Stomach (tissue), 9 donors: ENCODE measurements around the gene ATG4B. TPM values are rescaled to one million over a fixed set of nuclear protein-coding genes. Genes with fewer than 3 reads are reported as not detected.

Experiments used
- DNase-seq, 2 donors: peaks; one replicate each; pipeline versions ENCODE4 v3.0.0 to v3.0.0-alpha.2; 2013 to 2019
- H3K27ac ChIP-seq, 5 donors: fragments of 200-600 bp in 4 of 5; sonication (generic) in 4 of 5; one replicate each; pipeline ENCODE4 v1.5.1; 2013 to 2019; ENCODE audit warnings: mild to moderate bottlenecking in 1 of 5, moderate library complexity in 1 of 5
- H3K27me3 ChIP-seq, 3 donors: fragments of 200-600 bp; sonication (generic); one replicate each; pipeline ENCODE4 v1.5.1; 2017 to 2019; ENCODE audit warnings: mixed run types in 1 of 3
- H3K36me3 ChIP-seq, 4 donors: fragments of 200-600 bp; sonication (generic); 1 replicate in 3 of 4; 2 replicates in 1 of 4; pipeline ENCODE4 v1.5.1; 2016 to 2019
- H3K4me1 ChIP-seq, 4 donors: fragments of 200-600 bp; sonication (generic); one replicate each; pipeline ENCODE4 v1.5.1; 2016 to 2019
- H3K4me3 ChIP-seq, 4 donors: fragments of 200-600 bp; sonication (generic) in 3 of 4; one replicate each; pipeline ENCODE4 v1.5.1; 2016 to 2019; ENCODE audit warnings: mild to moderate bottlenecking in 1 of 4
- H3K9me3 ChIP-seq, 4 donors: fragments of 200-600 bp; sonication (generic); one replicate each; pipeline ENCODE4 v1.5.1; 2016 to 2019
- CTCF ChIP-seq, 7 experiments: fragments of 450-650 bp in 4 of 7; fragments of 200-600 bp in 3 of 7; sonication (generic) in 3 of 7; IDR thresholded peaks; one replicate each; pipeline ENCODE4 v1.5.1; 2016 to 2019; ENCODE audit warnings: antibody characterized with exemption in 7 of 7, control low read depth in 2 of 7, mild to moderate bottlenecking in 1 of 7
- EP300 ChIP-seq: sonication (generic); formaldehyde crosslinking; IDR thresholded peaks from one replicate; pipeline ENCODE4 v1.6.1; 2017; ENCODE audit warnings: antibody characterized with exemption
- POLR2A ChIP-seq, 4 donors: fragments of 450-650 bp; IDR thresholded peaks; one replicate each; pipeline ENCODE4 v1.6.1; 2016; ENCODE audit warnings: antibody characterized with exemption in 4 of 4, control low read depth in 2 of 4, mild to moderate bottlenecking in 1 of 4, moderate library complexity in 1 of 4
- POLR2AphosphoS5 ChIP-seq, 3 donors: sonication (generic); formaldehyde crosslinking; IDR thresholded peaks; one replicate each; pipeline ENCODE4 v1.6.1; 2016; ENCODE audit warnings: antibody characterized with exemption in 3 of 3
- WGBS, 5 donors: extraction: QIAGEN DNeasy Blood & Tissue Kit in 3 of 5; methylation state at CpG; one replicate each; pipeline versions ENCODE4 v1.1.5 to v1.1.7; 2013 to 2018; 5-methylcytosine and 5-hydroxymethylcytosine counted together
- intact Hi-C: fragments of 100-400 bp; cut with DNase I; formaldehyde crosslinking; loops from one replicate; pipeline ENCODE4 v1.15.1; 2023; ENCODE audit warnings: low total_unique reads
- polyA plus RNA-seq, 3 donors: library from polyadenylated mRNA; stranded (reverse); fragments of 200-250 nt; gene quantifications; one replicate each; pipeline ENCODE4 v1.2.3, GENCODE V29; 2013
- total RNA-seq, 5 donors: library from RNA; depleted of rRNA; stranded (reverse); fragments of >200 nt; gene quantifications; one replicate each; pipeline versions ENCODE4 v1.1.0 to v1.2.3, GENCODE V29; 2014 to 2016
- donor health status: healthy with polysubstance abuse.
- donor health status: Bipolar disorder and iron deficiency.
- donor health status: healthy.

Gene ATG4B
- total and polyA plus RNA-seq, 8 donors = 31.5 to 162 (median 61.2) TPM

- H3K27ac ChIP-seq = no peak overlapping the region
- H3K27me3 ChIP-seq = no peaks in the 10 kb centered on the region
- no peaks in the 10 kb centered on the region for H3K9me3 ChIP-seq
- intact Hi-C loops = no loop called here
- no peak for TF ChIP-seq POLR2AphosphoS5 (IDR thresholded peaks at IDR 0.05)
- no peak for TF ChIP-seq EP300
- TF ChIP-seq POLR2A (IDR thresholded peaks at IDR 0.05) = no peak
- TF ChIP-seq CTCF (IDR thresholded peaks at IDR 0.05) = no peak
- no peak for DNase-seq
- H3K4me3 ChIP-seq = no peak overlapping the region
- 92 to 98% (median 96%) methylated on average over 13 of the region's 13 CpGs for whole genome bisulfite sequencing, 5 donors
- H3K4me1 ChIP-seq = peaks cover 0 to 20% (median 7%) of the 10 kb centered on the region in 4 donors
- peaks cover 44 to 77% (median 76%) of the 10 kb centered on the region in 4 donors for H3K36me3 ChIP-seq
These were observed 15.8 kb downstream of the ATG4B start for GRCh38 chr2:241653210-241653750.

- Histone ChIP-seq H3K36me3 (peaks cover 47 to 90% (median 88%) of the 10 kb centered on the region in 4 donors), H3K27ac (no peak overlapping the region), H3K4me1 (peaks cover 0 to 7% (median 3%) of the 10 kb centered on the region in 4 donors), H3K27me3 (no peaks in the 10 kb centered on the region), H3K4me3 (no peak overlapping the region), H3K9me3 (no peaks in the 10 kb centered on the region)
- intact Hi-C loops = no loop called here
- no peak for DNase-seq
- no peak for TF ChIP-seq CTCF (IDR thresholded peaks at IDR 0.05)
- WGBS, 5 donors = 89 to 94% (median 90%) methylated on average over 12 of the region's 12 CpGs
These were observed 17.1 kb downstream of the ATG4B start for GRCh38 chr2:241654551-241654950.

- Histone ChIP-seq H3K27ac (no peak overlapping the region), H3K4me3 (no peak overlapping the region), H3K27me3 (no peaks in the 10 kb centered on the region), H3K36me3 (peaks cover 58 to 100% (median 99%) of the 10 kb centered on the region in 4 donors), H3K9me3 (no peaks in the 10 kb centered on the region), H3K4me1 (no peaks in the 10 kb centered on the region)
- WGBS, 5 donors = 90 to 93% (median 92%) methylated on average over 17 of the region's 17 CpGs
- intact Hi-C loops = no loop called here
- no peak for TF ChIP-seq EP300
- no peak for TF ChIP-seq POLR2AphosphoS5 (IDR thresholded peaks at IDR 0.05)
- no peak for TF ChIP-seq CTCF (IDR thresholded peaks at IDR 0.05)
- no peak for TF ChIP-seq POLR2A (IDR thresholded peaks at IDR 0.05)
- DNase-seq = no peak
These were observed 18.2 kb downstream of the ATG4B start for GRCh38 chr2:241655516-241656189.

- Histone ChIP-seq H3K9me3 (no peaks in the 10 kb centered on the region), H3K4me3 (no peak overlapping the region), H3K36me3 (peaks cover 59 to 100% (median 99%) of the 10 kb centered on the region in 4 donors), H3K4me1 (no peaks in the 10 kb centered on the region), H3K27me3 (no peaks in the 10 kb centered on the region), H3K27ac (no peak overlapping the region)
- WGBS, 5 donors = 91 to 95% (median 93%) methylated on average over 13 of the region's 13 CpGs
- intact Hi-C loops = no loop called here
- TF ChIP-seq EP300 (no peak), CTCF (IDR thresholded peaks at IDR 0.05) (no peak), POLR2AphosphoS5 (IDR thresholded peaks at IDR 0.05) (no peak), POLR2A (IDR thresholded peaks at IDR 0.05) (no peak)
- no peak for DNase-seq
These were observed 18.8 kb downstream of the ATG4B start for GRCh38 chr2:241656190-241656741.
